Measurements from ENCODE around the gene RAD23A.

DNA sequence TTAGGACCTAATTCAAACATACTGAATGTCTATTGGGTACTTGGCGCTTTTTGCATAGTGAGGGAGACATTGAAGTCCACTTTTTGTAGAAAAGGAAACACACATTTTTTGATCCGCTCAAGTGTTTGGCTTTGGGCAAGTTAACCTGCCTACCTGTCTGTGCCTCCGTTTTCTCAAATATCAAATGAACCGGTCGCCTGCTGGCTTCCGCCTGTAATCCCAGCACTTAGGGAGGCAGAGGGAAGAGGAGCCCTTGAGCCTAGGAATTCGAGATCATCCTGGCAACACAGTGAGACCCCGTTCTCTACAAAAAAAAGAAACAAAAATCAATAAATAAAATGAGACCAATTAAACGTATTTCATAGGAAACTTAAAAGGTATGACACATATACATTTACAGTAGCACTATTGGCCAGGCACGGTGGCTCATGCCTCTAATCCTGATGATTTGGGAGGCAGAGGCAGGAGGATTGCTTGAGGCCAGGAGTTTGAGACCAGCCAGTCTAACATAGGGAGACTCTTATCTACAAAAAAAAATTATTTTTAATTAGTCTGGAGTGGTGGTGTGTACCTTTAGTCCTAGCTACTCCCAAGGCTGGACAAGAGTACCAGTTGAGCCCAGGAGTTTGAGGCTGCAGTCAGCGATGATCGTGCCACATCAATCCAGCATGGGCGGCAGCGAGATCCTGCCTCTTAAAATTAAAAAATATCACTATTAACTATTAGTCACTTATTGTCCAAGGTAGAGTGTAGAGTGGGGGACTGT, 1.3 kb downstream of the RAD23A start:
- TF ChIP-seq, protein P1, sequence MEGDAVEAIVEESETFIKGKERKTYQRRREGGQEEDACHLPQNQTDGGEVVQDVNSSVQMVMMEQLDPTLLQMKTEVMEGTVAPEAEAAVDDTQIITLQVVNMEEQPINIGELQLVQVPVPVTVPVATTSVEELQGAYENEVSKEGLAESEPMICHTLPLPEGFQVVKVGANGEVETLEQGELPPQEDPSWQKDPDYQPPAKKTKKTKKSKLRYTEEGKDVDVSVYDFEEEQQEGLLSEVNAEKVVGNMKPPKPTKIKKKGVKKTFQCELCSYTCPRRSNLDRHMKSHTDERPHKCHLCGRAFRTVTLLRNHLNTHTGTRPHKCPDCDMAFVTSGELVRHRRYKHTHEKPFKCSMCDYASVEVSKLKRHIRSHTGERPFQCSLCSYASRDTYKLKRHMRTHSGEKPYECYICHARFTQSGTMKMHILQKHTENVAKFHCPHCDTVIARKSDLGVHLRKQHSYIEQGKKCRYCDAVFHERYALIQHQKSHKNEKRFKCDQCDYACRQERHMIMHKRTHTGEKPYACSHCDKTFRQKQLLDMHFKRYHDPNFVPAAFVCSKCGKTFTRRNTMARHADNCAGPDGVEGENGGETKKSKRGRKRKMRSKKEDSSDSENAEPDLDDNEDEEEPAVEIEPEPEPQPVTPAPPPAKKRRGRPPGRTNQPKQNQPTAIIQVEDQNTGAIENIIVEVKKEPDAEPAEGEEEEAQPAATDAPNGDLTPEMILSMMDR (IDR thresholded peaks at IDR 0.05; ENCODE audit: poor library complexity), result no peak
- TF ChIP-seq EZH2 (IDR thresholded peaks at IDR 0.05; ENCODE audit: borderline replicate concordance) (no peak), EZH2phosphoT487 (IDR thresholded peaks at IDR 0.05; ENCODE audit: low read depth, severe bottlenecking, unreplicated experiment) (no peak)

All from hepatocyte (in vitro differentiated cells).